Retina (tissue), 1 donor: Measurements from ENCODE around the gene DLG5.

Source experiments
- DNase-seq: peaks from one replicate; pipeline ENCODE4 v3.0.0-alpha.2; 2016

Gene DLG5

DNA sequence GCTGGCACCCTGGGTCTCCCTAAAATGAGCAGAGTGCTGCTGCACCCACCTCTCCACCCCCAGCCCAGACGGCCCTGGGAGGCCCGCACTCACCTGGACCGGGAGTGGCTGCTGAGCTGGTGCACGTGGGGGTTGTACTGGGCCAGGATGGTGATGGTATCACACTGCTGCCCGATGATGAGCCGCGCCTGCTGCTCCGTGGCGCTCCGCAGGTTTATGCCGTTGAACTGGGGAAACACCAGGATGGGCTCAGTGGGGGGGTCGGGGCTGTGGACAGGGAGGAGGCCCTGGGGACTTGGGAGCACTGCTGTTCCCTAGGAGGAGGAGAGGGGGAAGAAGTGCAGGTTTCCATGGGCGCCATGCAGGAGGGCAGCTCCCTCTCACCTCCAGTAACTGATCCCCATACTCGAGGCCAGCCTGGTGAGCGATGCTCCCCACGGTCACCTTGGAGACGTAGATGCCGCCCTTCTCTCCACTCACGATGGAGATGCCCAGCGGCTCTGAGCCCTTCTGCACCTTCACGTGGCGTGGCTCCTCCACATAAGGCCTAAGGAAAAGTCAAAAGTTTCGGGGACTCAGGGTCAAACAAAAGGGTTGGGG is 114.6 kb downstream of the DLG5 start:
- DNase-seq: no peak

DNA sequence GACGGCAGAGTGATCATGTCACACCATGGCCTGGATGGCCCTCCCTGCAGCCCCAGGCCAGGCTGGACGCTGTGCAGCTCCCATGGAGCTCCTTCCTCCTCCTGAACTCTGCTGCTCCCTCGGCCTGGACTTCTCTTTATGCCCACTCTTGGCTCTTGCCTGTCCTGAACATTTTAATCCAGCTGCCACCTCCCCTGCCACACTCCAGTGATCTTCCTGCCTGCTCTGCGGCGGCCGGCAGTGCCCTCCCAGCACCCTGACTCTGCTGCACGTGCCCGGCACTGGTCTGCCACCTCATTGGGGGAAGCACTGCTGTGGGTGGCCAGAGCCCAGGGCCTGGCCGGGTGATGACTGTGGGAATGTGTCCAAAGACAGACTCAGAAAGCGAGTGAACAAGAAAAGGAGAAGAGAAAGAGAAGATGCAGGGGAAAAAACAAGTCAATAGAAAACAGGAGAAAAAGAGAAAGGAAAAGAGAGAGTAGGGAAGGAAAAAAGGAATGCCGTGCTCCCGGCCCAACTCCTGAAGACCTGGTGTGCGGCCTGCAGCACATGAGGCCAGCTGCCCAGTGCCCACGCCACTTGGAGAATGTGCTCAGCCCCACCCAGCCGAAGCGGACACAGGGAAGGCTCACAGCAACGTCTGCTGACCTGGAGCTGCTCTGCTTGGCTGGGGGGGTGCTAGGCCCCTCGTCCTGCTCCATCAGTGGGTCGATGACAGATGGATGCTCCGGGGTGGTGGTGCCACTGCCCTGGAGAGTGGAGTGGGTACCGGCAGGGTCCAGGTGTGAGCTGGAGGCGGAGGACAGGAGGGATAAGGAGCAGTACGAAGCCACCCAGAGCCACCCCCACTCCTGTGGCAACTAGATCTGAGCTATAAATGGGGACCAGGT is 115.9 kb downstream of the DLG5 start:
- DNase-seq: no peak

DNA sequence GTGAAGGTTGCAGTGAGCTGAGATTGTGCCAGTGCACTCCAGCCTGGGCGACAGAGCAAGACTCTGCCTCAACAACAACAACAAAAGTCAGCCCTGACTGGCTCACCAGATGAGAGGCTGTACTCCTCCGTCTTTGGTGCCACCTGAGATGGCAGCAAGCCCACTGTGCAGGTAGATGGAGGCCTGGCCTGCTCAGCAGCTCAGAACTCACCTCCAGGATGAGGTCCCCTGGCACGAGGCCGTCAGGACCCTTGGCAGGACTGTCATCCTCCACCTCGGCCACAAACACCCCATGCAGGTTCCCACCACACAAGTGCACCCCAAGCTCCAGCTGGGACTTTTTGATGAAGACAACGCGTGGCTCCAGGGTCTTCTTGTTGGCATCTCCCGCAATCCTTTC is 117.2 kb downstream of the DLG5 start:
- DNase-seq: no peak

DNA sequence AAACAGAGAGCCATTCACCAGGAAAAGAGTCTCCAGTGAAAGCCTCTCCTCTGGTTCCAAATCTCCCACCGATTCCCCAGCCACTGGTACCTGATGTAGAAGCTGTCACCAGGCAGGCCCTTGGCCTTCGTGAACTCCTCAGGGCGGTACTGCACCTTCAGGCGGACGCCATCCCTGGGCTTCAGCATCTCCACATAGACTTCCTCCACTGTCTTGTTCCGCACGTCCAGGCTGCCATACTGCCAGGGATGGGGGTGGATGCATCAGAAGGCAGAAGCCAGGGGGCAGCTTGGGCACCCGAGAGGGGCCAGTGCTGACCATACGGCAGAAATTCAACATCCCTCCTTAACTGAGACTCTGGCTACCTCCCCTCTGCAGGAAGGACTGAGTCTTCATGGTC is 118.8 kb downstream of the DLG5 start:
- DNase-seq: no peak

DNA sequence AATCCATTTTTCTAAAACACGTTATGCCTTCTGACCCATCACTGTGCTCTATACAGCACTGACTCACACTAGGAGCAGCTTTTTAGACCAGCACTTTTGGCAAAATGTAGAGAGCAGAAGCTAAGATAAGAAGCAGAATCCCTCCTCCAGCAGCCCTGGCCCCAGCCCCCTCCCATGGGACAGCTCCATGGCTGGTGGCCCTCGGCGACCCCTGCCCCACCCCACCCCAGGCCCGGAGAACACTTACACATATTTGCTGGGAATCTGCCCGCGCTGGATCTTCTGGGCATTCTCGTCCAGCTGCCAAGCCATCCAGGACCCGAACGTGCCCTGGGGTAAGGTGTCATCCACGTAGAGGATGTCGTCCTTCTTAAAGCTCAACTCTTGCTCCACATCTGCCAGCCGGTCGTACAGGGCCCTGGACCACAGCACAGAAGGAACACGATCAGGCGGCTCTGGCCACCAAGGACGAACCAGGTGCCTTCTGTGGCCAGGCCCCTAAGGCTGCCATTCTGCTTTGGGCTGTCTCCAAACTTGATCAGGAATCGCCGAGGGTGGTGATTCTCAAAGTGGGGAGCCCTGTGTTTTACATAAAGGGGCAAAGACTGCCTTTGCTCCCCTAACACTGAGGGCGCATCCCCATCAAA is 119.9 kb downstream of the DLG5 start:
- DNase-seq: no peak

DNA sequence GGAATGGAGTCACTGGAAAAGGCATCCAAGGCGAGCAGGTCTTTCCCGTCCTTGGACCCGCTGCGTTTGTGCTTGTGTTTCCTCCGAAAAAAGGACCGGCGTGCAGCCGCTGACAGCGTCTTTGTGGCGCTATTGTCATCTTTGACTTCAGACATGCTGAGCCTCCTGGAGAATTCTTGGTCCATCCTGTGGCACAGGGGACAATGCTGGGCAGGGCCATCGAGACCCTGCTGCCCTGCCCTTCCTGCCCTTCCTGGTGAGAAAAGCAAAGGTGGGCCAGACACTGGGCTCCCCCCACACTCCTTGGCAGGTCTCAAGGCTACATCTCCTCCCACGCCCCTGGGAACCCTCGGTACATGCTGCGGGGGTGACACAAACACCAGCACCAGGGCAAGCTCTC is 120.9 kb downstream of the DLG5 start:
- DNase-seq: no peak

DNA sequence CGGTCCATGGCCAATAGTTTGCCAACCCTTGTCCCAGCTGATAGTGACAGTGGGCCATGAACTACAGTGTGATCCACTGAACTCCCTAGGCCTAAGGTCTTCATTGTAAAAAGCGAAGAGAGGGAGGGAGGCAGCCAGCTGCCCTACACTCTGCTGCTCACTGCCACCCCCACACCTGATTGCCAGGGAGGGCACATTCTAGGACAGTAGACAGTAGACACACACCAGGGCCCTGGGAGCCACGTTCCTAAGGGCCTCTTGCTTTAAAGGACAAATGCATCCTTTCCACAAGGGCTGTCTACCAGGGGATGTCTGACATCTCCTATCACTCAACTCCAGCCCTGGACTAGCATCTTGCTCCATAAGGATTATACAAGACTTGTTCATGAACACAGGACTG is 122.2 kb downstream of the DLG5 start:
- DNase-seq: no peak

DNA sequence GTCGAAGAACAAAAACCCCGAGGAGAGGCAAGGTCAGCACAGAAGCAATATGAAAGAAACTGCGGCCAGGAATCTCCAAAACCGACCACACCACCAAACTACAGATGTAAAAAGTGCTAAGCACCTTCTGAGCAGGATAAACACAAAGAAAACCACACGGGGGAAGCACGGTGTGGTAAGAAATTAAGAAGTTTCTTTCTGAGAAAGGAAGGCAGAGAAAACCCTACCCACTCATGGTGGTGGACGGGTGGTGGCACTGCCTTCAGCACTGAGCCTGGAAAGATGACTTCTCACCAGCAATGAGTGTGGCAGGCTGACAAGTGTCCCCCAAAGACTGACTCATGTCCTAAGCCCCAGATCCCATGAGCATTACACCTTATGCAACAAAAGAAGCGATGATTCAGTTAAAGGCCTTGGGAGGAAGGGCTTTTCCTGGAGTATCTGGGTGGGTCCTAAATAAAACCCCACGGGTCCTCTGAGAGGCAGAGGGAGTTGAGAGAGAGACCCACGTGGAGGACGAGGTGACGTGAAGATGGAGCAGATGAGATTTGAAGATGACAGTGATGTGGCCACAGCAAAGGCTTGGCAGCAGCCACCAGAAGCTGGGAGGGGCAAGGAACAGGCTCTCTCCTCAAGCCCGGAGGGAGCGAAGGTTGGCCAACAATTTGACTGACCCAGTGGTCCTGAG is 124.9 kb downstream of the DLG5 start:
- no peak for DNase-seq

DNA sequence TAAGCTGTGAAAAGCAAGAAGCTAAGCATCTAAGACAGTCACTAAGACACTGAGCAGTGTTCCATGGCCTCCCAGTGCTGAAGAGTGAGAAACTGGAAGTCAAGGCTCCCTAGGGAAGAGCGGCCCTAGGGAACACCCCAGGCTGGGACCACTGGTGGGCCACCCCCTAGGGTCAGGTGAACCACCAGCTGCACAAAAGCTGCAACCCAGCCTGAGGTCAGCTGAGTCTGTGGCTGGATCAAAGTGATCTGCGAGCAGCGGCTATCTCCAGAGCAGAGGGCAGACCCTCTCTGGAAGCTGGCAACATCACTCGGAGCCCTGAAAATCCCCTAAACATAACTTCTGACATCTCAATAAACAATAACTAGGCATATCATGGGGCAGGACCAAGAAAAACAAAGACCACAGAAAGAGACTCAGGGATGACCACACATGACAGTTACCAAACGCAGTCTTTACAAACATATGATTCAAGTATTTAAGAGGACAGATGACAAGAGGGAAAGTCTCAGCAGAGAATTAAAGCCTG is 125.8 kb downstream of the DLG5 start:
- no peak for DNase-seq

DNA sequence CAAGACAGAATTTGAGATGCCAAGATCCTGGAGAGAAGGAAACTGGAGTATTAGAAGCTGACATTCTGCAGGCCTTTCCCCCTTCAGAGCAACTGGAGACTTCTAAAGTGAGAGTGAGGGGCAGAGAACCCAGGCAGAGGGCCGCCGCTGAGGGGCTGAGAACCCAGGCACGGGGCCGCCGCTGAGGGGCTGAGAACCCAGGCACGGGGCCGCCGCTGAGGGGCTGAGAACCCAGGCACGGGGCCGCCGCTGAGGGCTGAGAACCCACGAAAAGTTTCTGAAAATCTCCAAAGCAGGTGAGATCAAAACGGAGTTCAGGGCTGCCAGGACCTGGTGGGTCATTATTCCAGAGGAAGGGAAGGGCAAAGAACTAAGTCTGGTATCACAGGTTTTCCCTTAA is 126.2 kb downstream of the DLG5 start:
- DNase-seq: no peak

DNA sequence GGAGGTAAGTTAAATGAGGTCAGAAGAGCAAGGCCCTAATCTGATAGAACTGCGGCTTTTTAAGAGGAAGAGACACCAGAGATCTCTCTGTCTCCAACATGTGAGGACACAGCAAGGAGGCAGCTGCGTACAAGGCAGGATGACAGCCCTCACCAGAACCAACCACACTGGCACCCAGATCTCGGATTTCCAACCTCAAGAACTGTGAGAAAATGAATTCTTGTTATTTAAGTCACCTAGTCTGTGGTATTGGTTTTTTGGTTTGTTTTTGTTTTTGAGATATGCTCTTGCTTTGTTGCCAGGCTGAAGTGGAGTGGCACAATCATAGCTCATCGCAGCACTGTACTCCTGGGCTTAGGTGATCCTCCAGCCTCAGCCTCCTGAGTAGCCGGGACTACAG is 127.2 kb downstream of the DLG5 start:
- no peak for DNase-seq

DNA sequence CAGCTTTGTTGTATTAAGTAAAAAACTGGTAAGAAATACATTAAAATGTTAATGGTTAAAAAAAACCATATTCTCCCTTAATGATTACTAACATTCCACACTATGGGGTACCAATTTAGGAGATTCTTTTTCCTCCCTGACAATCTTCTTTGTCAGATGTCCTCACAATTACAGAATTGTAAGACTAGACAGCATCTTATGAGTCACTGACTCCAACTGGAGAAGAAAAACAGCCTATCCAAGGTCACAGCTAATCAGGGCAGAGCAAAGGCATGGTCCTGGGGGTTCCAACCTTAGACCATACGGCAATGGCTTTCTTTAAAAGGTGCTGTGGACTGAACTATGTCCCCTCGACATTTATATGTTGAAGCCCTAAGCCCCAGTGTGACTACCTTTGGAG is 127.6 kb downstream of the DLG5 start:
- DNase-seq: no peak

DNA sequence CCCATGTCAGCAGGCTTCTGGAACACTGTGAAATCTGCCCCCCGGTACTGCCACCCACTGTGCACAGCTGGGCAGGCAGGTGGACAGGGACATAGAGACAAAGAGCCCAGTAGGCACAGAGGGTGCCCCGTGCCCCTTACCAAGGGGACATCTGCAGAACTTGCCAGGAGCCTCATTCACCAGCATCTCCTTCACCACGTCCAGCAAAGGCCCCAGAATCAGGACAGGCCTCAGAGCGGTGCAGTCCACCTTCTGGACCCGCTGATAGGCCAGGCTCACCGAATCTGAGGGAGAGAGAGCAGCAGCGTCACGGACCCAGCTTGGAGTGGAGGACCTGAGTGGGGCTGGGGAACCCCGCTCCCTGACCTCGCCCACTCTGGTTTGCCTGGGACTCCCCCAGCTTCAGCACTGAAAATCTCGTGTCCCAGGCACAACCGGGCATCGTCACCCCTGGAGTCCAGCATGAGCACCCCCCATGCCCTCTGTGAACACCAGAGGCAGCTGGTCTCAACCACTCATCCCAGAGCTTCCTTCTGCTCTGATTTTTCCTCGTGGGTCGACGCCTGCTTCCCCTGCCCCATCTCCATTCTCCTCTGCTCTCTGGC is 130.1 kb downstream of the DLG5 start:
- DNase-seq: no peak

DNA sequence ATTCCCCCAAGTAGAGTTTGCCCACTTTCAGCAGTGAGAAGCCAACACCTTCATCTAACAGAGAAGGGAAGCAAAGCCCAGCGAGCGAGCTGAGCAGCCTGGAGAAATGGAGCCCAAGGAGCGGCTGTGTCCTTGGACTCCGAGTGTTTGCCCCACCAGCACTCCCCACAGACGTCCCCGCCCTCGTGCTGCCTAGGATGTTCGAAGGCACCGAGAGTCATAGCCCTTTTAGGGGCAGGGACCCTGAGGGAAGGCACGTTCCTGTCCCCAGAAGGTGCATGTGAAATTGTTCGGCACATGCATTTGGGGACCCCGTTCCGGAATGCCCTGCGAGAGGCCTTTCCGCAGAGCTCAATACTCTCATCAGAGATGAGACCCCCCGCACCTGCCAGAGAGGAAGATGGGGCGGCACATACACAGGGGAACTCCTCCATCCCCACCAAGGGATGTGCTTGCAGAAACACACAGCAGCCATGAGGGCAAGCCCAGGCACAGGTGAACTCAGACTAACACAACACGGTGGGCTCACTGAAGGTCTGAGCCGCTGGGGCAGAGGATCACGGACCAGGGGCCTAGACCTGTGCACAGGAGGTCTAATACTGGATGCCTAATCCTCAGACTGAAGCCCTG is 131.0 kb downstream of the DLG5 start:
- no peak for DNase-seq

DNA sequence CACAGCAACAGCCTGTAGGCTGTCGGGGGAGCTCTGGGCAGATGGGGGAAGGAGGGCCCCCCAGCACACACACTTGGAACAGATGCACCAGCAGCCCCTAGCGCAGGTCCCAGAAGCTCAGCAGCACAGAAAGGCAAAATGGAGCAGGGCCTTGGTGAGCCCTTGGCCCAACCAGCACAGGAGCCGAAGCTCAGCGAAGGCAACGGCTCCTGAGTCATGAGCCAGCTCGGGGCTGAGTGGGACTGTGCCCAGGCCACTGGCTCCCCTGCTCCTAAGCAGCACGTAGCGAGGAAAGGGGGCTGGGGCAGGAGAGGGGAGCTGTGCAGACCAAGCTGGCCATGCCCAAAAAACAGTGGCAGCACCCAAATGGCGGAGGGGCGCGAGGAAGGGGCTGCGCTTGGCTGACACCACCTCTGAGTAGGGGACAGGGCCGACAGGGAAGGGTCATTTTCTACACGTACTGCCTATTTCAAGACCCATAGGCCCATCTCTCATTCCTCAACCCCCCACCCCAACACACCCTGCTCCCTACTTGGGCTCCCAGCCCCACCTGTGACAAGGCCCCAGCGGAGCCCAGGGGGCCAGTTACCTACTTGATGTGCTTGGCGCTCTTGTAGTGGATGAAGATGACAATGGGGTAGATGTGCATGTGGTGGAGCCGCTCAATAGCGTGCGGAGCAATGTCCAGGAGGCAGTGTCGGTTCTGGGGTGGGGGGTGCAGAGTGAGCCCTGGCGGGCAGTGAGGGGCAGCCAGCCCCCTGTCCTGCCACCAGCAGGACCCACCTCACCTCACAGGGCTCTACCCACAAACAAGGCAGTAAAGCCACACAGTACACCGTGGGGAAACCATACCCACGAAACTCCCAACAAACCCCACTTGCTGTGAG is 132.1 kb downstream of the DLG5 start:
- no peak for DNase-seq

DNA sequence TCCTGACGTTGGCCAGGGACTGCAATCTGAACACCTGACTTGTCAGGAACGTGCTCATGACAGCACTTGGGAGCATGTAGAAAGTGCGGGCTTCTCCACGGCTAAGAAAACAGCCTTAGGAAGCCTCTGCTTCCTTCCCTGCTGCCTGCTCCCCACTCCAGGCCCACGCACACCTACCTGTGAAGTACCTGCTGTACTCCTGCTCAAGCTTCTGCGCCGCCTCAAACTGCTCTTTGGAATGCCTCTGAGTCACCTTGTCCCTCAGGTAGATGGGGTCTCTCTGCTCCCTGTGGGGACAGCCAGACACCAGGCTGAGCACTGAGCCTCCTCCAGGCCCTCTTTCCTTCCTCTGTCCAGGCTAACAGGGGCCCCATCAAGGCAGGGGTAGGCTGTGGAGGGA is 132.7 kb downstream of the DLG5 start:
- DNase-seq: no peak

DNA sequence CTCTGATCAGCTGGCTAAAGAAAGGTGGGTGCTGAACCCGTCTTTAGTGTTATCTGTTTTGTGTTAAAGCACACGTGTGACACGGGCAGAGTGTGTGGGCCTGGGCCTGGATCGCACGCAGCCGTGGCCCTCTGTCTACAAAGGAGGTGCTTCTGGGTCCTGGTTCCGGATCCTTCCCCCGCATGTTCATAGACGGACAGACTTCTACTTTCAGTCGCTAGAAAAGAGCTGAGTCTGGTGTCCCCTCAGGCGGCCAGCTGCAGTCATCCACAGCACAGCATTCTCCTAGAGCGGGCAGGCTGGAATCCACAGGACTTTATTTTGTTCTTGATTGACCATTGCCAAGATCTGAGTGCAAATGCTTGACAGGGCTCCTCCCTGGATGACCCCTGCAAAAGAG is 134.4 kb downstream of the DLG5 start:
- no peak for DNase-seq

DNA sequence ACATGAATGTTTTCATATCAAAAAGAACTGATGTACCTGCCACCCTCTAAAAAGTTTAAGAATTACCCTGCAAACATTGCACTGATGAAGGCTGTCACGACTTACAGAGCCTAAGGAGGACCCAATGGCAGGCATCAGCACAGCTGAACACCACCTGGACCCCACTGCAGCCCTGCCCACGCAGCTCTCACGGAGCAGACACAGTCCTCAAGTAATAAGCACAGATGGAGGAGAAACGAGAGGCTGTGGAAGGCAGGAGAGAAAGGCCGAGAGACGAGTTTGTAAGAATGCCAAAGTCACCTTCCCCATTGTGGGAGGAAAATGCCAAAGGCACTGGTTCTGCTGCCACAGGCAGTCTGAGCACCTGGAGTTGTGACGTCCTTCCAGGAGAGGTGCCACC is 135.0 kb downstream of the DLG5 start:
- DNase-seq: no peak

DNA sequence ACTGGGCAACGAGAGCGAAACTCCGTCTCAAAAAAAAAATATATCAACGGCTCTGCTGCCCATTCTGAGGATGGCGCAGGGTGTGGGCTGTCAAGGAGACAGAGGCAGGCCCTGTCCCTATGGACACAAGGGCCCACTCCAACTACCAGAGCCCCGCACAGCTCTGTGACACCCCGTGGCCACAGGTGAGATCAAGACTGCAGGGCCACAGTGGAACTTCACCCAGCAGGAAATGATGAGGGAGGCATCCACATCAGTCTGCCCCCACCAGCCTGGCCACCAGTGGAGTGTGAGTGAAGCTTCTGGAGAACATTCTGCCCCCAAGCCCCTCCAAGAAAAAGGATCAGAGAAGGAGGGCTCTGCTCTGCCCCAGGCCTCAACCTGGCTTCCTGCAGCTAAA is 136.7 kb downstream of the DLG5 start:
- DNase-seq: no peak

DNA sequence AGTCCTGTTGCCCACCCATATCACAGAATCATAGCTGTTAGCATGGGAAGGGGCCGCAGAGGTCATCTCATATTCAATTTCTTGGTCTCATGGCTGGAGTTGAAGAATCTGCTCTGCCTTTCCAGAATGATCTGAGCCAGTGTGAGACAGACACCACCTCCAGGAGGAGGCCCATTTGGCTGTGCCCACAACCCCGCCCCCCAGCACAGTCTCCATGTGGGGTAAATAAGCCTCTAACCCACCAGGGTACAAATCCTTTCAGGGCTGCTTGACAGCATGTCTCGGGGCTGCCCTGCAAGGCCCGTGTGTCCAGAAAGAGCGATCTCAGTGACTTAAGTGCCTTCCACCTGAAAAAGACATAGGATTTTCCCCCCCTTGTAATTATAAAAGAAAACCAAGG is 137.5 kb downstream of the DLG5 start:
- DNase-seq: no peak

DNA sequence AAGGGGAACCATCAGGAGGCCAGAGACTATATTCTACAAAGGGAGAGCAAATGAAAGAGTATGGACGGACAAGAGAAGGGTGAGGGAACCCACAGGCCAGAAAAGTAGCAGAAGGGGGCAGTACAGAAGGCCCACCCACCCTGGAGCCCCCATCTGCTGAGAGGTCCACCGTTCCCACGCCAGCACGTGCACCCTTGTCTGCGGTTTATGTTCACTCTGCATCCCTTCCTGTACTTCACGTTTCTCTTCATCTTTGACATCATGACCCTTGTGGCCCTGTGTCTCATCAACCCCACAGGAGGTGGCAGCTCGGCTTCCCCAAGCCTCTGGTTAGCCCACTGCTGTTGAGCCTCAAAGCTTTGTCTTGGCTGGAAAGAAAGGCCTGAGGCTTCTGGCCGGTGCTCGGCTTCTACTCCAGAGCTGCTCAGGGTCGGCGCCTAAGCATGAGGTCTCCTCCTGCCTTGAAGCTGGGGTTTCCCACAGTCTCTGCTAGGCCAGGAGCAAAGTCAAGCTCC is 138.0 kb downstream of the DLG5 start:
- DNase-seq: no peak
